H9 (cell line): ENCODE results near the gene PCDHGB1. TPM values are rescaled to one million over a fixed set of nuclear protein-coding genes. Genes with fewer than 3 reads are reported as not detected.

ENCODE experiments used
- DNase-seq: peaks from one replicate; pipeline ENCODE4 v3.0.0-alpha.2; 2017
- H2AFZ ChIP-seq: one replicate; pipeline ENCODE4 v1.6.1; 2013; ENCODE audit warnings: mild to moderate bottlenecking, low read length, control low read depth, moderate library complexity
- H2AK5ac ChIP-seq: 2 replicates; pipeline ENCODE4 v1.6.1; 2013; ENCODE audit warnings: low read length, control low read depth, mixed read lengths; ENCODE audit not compliant: insufficient read length
- H2BK120ac ChIP-seq: one replicate; pipeline ENCODE4 v1.6.1; 2013; ENCODE audit warnings: low read depth, mild to moderate bottlenecking, low read length, control low read depth, inconsistent platforms; ENCODE audit not compliant: poor library complexity, severe bottlenecking
- H2BK12ac ChIP-seq: 2 replicates; pipeline ENCODE4 v1.6.1; 2013; ENCODE audit warnings: low read length, control low read depth, mixed read lengths, low read depth; ENCODE audit not compliant: insufficient read length
- H2BK15ac ChIP-seq: 2 replicates; pipeline ENCODE4 v1.6.1; 2013; ENCODE audit warnings: low read depth, low read length, control low read depth
- H2BK20ac ChIP-seq: one replicate; pipeline ENCODE4 v1.6.1; 2013; ENCODE audit warnings: low read depth, mild to moderate bottlenecking, low read length, control low read depth, inconsistent platforms; ENCODE audit not compliant: poor library complexity, severe bottlenecking
- H2BK5ac ChIP-seq: 2 replicates; pipeline ENCODE4 v1.6.1; 2013; ENCODE audit warnings: low read length, control low read depth, mixed read lengths; ENCODE audit not compliant: insufficient read length
- H3K14ac ChIP-seq: 2 replicates; pipeline ENCODE4 v1.6.1; 2013; ENCODE audit warnings: low read length, control low read depth; ENCODE audit not compliant: insufficient read depth
- H3K18ac ChIP-seq: 2 replicates; pipeline ENCODE4 v1.6.1; 2013; ENCODE audit warnings: low read depth, mild to moderate bottlenecking, mixed read lengths, low read length, control low read depth; ENCODE audit not compliant: insufficient read length
- H3K23ac ChIP-seq: 2 replicates; pipeline ENCODE4 v1.6.1; 2013; ENCODE audit warnings: low read length, control low read depth, mixed read lengths, low read depth; ENCODE audit not compliant: insufficient read length
- H3K23me2 ChIP-seq: 2 replicates; pipeline ENCODE4 v1.6.1; 2013; ENCODE audit warnings: low read depth, mild to moderate bottlenecking, mixed read lengths, low read length, control low read depth; ENCODE audit not compliant: insufficient read length, poor library complexity, severe bottlenecking
- H3K27ac ChIP-seq: 2 replicates; pipeline ENCODE4 v1.5.1; 2013; ENCODE audit warnings: low read length, control low read depth, mixed read lengths, low read depth; ENCODE audit not compliant: insufficient read length
- H3K27me3 ChIP-seq: 2 replicates; pipeline ENCODE4 v1.6.1; 2013; ENCODE audit warnings: low read length, control low read depth, inconsistent platforms; ENCODE audit not compliant: insufficient read depth
- H3K4ac ChIP-seq: 2 replicates; pipeline ENCODE4 v1.6.1; 2013; ENCODE audit warnings: low read depth, mild to moderate bottlenecking, control low read depth, inconsistent platforms, low read length, moderate library complexity
- H3K4me1 ChIP-seq: 2 replicates; pipeline ENCODE4 v1.6.1; 2013; ENCODE audit warnings: low read length, control low read depth, inconsistent platforms; ENCODE audit not compliant: insufficient read depth
- H3K4me2 ChIP-seq: 2 replicates; pipeline ENCODE4 v1.6.1; 2013; ENCODE audit warnings: low read length, control low read depth, mixed read lengths; ENCODE audit not compliant: insufficient read length, insufficient read depth
- H3K56ac ChIP-seq: 2 replicates; pipeline ENCODE4 v1.6.1; 2013; ENCODE audit warnings: low read depth, mild to moderate bottlenecking, mixed read lengths, low read length, control low read depth; ENCODE audit not compliant: insufficient read length
- H3K79me1 ChIP-seq: 2 replicates; pipeline ENCODE4 v1.6.1; 2013; ENCODE audit warnings: low read depth, mild to moderate bottlenecking, moderate library complexity, low read length, control low read depth, inconsistent platforms; ENCODE audit not compliant: insufficient read depth, poor library complexity, severe bottlenecking
- H3K79me2 ChIP-seq: 2 replicates; pipeline ENCODE4 v1.6.1; 2013; ENCODE audit warnings: low read length, control low read depth, inconsistent platforms; ENCODE audit not compliant: insufficient read depth
- H3K9ac ChIP-seq: 2 replicates; pipeline ENCODE4 v1.6.1; 2013; ENCODE audit warnings: low read length, control low read depth, mixed read lengths; ENCODE audit not compliant: insufficient read length; ENCODE audit errors: extremely low read depth
- H3K9me3 ChIP-seq: one replicate; pipeline ENCODE4 v1.6.1; 2013; ENCODE audit warnings: low read depth, low read length, inconsistent platforms; ENCODE audit not compliant: control insufficient read depth
- H3T11ph ChIP-seq: one replicate; pipeline ENCODE4 v1.6.1; 2013; ENCODE audit warnings: mild to moderate bottlenecking, low read length, control low read depth, inconsistent platforms
- H4K20me1 ChIP-seq: one replicate; pipeline ENCODE4 v1.6.1; 2013; ENCODE audit not compliant: control insufficient read depth, insufficient read length, insufficient read depth
- H4K5ac ChIP-seq: 2 replicates; pipeline ENCODE4 v1.6.1; 2013; ENCODE audit warnings: low read depth, mild to moderate bottlenecking, mixed read lengths, low read length, control low read depth; ENCODE audit not compliant: insufficient read length
- H4K8ac ChIP-seq: replicated peaks from 2 replicates; pipeline ENCODE4 v1.6.1; 2013; ENCODE audit warnings: low read length, control low read depth, mixed read lengths, low read depth; ENCODE audit not compliant: insufficient read length
- H4K91ac ChIP-seq: 2 replicates; pipeline ENCODE4 v1.6.1; 2013; ENCODE audit warnings: low read depth, mild to moderate bottlenecking, moderate library complexity, mixed read lengths, low read length, control low read depth; ENCODE audit not compliant: insufficient read length
- H3K27ac Mint-ChIP-seq, 3 experiments: 2 replicates in 2 of 3; 3 replicates in 1 of 3; pipeline ENCODE4 v1.8.0; 2020 to 2021; ENCODE audit warnings: mixed read lengths in 3 of 3, mild to moderate bottlenecking in 1 of 3, moderate library complexity in 1 of 3
- H3K27me3 Mint-ChIP-seq: 2 replicates; pipeline ENCODE4 v1.8.0; 2021; ENCODE audit warnings: low read depth, mild to moderate bottlenecking, moderate library complexity, mixed read lengths
- H3K36me3 Mint-ChIP-seq, 3 experiments: 2 replicates in 2 of 3; 3 replicates in 1 of 3; pipeline ENCODE4 v1.8.0; 2020 to 2021; ENCODE audit warnings: low read depth in 3 of 3, mixed read lengths in 3 of 3; ENCODE audit not compliant: insufficient read depth in 1 of 3
- H3K4me1 Mint-ChIP-seq, 2 experiments: 2 replicates each; pipeline ENCODE4 v1.8.0; 2020; ENCODE audit warnings: mixed read lengths in 2 of 2
- H3K4me3 Mint-ChIP-seq, 2 experiments: 2 replicates in 1 of 2; 3 replicates in 1 of 2; pipeline ENCODE4 v1.8.0; 2020 to 2021; ENCODE audit warnings: mild to moderate bottlenecking in 2 of 2, mixed read lengths in 2 of 2, moderate library complexity in 1 of 2
- H3K9me3 Mint-ChIP-seq, 2 experiments: 2 replicates in 1 of 2; 3 replicates in 1 of 2; pipeline ENCODE4 v1.8.0; 2020; ENCODE audit warnings: mild to moderate bottlenecking in 2 of 2, mixed read lengths in 2 of 2, moderate library complexity in 1 of 2
- WGBS: extraction: QIAGEN DNeasy Blood & Tissue Kit; methylation state at CpG from one replicate; pipeline ENCODE4 v1.1.7; 2013; ENCODE audit warnings: missing lambda C conversion rate, low lambda C conversion rate, mixed read lengths; ENCODE audit not compliant: insufficient read length; ENCODE audit errors: extremely low coverage; 5-methylcytosine and 5-hydroxymethylcytosine counted together
- total RNA-seq: library from RNA; stranded (reverse); gene quantifications from 2 replicates; pipeline ENCODE4 v1.2.1, GENCODE V29; 2021
- TF ChIP-seq, protein P1 (sequence below): fragments of 200-600 bp; sonication (generic); conservative IDR thresholded peaks from 3 replicates; pipeline ENCODE4 v1.8.0; 2021; ENCODE audit warnings: antibody characterized with exemption, mild to moderate bottlenecking

The PCDHGB1 gene
- total RNA-seq, 1 experiment from 2014 or later = 5.0 TPM

DNA sequence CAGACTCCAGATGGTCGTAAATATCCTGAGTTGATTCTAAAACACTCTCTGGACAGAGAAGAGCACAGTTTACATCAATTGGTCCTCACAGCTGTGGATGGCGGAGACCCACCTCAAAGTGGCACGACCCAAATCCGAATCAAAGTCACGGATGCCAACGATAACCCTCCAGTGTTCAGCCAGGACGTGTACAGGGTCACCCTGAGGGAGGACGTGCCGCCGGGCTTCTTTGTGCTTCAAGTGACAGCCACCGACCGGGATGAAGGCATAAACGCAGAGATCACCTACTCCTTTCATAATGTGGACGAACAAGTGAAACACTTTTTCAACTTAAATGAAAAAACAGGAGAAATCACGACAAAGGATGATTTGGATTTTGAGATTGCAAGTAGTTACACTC, 10.8 kb downstream of the PCDHGB1 start:
- no peak overlapping the region for H3K14ac ChIP-seq
- H3K79me2 ChIP-seq = no peaks in the 10 kb centered on the region
- H4K20me1 ChIP-seq = no peaks in the 10 kb centered on the region
- H3K4me1 Mint-ChIP-seq = peaks cover 7 to 15% of the 10 kb centered on the region in 2 experiments; a peak in 3 of 4 replicates
- H4K5ac ChIP-seq = no peak overlapping the region
- H2BK12ac ChIP-seq = no peak overlapping the region
- H3K27me3 Mint-ChIP-seq = peaks cover 7% of the 10 kb centered on the region
- H3K4ac ChIP-seq = no peak overlapping the region
- TF ChIP-seq, protein P1, sequence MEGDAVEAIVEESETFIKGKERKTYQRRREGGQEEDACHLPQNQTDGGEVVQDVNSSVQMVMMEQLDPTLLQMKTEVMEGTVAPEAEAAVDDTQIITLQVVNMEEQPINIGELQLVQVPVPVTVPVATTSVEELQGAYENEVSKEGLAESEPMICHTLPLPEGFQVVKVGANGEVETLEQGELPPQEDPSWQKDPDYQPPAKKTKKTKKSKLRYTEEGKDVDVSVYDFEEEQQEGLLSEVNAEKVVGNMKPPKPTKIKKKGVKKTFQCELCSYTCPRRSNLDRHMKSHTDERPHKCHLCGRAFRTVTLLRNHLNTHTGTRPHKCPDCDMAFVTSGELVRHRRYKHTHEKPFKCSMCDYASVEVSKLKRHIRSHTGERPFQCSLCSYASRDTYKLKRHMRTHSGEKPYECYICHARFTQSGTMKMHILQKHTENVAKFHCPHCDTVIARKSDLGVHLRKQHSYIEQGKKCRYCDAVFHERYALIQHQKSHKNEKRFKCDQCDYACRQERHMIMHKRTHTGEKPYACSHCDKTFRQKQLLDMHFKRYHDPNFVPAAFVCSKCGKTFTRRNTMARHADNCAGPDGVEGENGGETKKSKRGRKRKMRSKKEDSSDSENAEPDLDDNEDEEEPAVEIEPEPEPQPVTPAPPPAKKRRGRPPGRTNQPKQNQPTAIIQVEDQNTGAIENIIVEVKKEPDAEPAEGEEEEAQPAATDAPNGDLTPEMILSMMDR = no peak
- H3K9me3 Mint-ChIP-seq = peaks cover 73% of the 10 kb centered on the region in 2 experiments
- H3K23me2 ChIP-seq = no peaks in the 10 kb centered on the region
- H2BK5ac ChIP-seq = no peak overlapping the region
- H2BK120ac ChIP-seq = no peak overlapping the region
- H2AFZ ChIP-seq = no peak overlapping the region
- no peaks in the 10 kb centered on the region for H3K79me1 ChIP-seq
- H4K8ac ChIP-seq = no peak overlapping the region
- no peak overlapping the region for H2BK20ac ChIP-seq
- no peaks in the 10 kb centered on the region for H3K4me1 ChIP-seq
- peak overlapping the region in 1 of 3 experiments; percentile 24; a peak in 1 of 7 replicates for H3K27ac Mint-ChIP-seq
- H3K56ac ChIP-seq = no peak overlapping the region
- no peak overlapping the region for H3K4me3 Mint-ChIP-seq
- H3K4me2 ChIP-seq = no peak overlapping the region
- H2AK5ac ChIP-seq = no peak overlapping the region
- WGBS = no CpG with 5 or more reads among the region's 15 CpGs
- peaks cover 31% of the 10 kb centered on the region for H3K9me3 ChIP-seq
- H3K23ac ChIP-seq = no peak overlapping the region
- no peak overlapping the region for H3K9ac ChIP-seq
- no peak overlapping the region for H4K91ac ChIP-seq
- H3K36me3 Mint-ChIP-seq = peaks cover 44 to 72% (median 64%) of the 10 kb centered on the region in 3 experiments
- no peak overlapping the region for H3T11ph ChIP-seq
- no peak overlapping the region for H3K27ac ChIP-seq
- no peaks in the 10 kb centered on the region for H3K27me3 ChIP-seq
- no peak overlapping the region for H2BK15ac ChIP-seq
- no peak for DNase-seq
- no peak overlapping the region for H3K18ac ChIP-seq
